MM.1S (cell line): Measurements from ENCODE around the gene ZNF791.

Experiments
- DNase-seq: peaks from one replicate; pipeline ENCODE4 v3.0.0-alpha.2; 2015
- H2AFZ ChIP-seq: fragments of 300-600 bp; sonication (generic); 2 replicates; pipeline ENCODE4 v1.6.0; 2016; ENCODE audit warnings: antibody characterized with exemption, low read length
- H3F3A ChIP-seq: fragments of 300-600 bp; sonication (generic); 2 replicates; pipeline ENCODE4 v1.6.1; 2016; ENCODE audit warnings: mild to moderate bottlenecking, antibody characterized with exemption, low read length, moderate library complexity, mixed read lengths; ENCODE audit not compliant: insufficient read depth
- H3K27ac ChIP-seq: fragments of 300-600 bp; sonication (generic); 2 replicates; pipeline ENCODE4 v1.5.1; 2016; ENCODE audit warnings: mild to moderate bottlenecking, low read length
- H3K27me3 ChIP-seq: fragments of 300-600 bp; sonication (generic); replicated peaks from 2 replicates; pipeline ENCODE4 v1.6.0; 2016; ENCODE audit warnings: low read length; ENCODE audit not compliant: insufficient read depth
- H3K36me3 ChIP-seq: fragments of 300-600 bp; sonication (generic); replicated peaks from 2 replicates; pipeline ENCODE4 v1.6.1; 2016; ENCODE audit warnings: mild to moderate bottlenecking, low read length, mixed read lengths; ENCODE audit not compliant: insufficient read depth
- H3K4me1 ChIP-seq: fragments of 300-600 bp; sonication (generic); 2 replicates; pipeline ENCODE4 v1.6.1; 2016; ENCODE audit warnings: low read length, mixed read lengths
- H3K4me2 ChIP-seq: fragments of 300-600 bp; sonication (generic); 2 replicates; pipeline ENCODE4 v1.6.0; 2016; ENCODE audit warnings: low read depth, low read length
- H3K4me3 ChIP-seq: fragments of 300-600 bp; sonication (generic); 2 replicates; pipeline ENCODE4 v1.5.1; 2016; ENCODE audit warnings: low read length, mixed read lengths
- H3K79me2 ChIP-seq: fragments of 300-600 bp; sonication (generic); 2 replicates; pipeline ENCODE4 v1.6.1; 2016; ENCODE audit warnings: mixed run types, low read length, mixed read lengths
- H3K9ac ChIP-seq: fragments of 300-600 bp; sonication (generic); 2 replicates; pipeline ENCODE4 v1.6.1; 2016; ENCODE audit warnings: low read length, mixed read lengths
- H3K9me2 ChIP-seq: fragments of 300-600 bp; sonication (generic); replicated peaks from 2 replicates; pipeline ENCODE4 v1.6.1; 2016; ENCODE audit warnings: mild to moderate bottlenecking, low read length, mixed read lengths; ENCODE audit not compliant: insufficient read depth
- H3K9me3 ChIP-seq: fragments of 300-600 bp; sonication (generic); replicated peaks from 2 replicates; pipeline ENCODE4 v1.6.1; 2016; ENCODE audit warnings: mild to moderate bottlenecking, low read length, mixed read lengths; ENCODE audit not compliant: insufficient read depth
- H4K20me1 ChIP-seq: fragments of 300-600 bp; sonication (generic); 2 replicates; pipeline ENCODE4 v1.6.1; 2016; ENCODE audit warnings: mild to moderate bottlenecking, low read length, moderate library complexity, mixed read lengths; ENCODE audit not compliant: insufficient read depth
- EZH2 ChIP-seq: fragments of 300-600 bp; sonication (generic); optimal IDR thresholded peaks from 2 replicates; pipeline ENCODE3; 2017; ENCODE audit warnings: low read depth, mild to moderate bottlenecking, antibody characterized with exemption, low read length, mixed read lengths
- EZH2phosphoT487 ChIP-seq: fragments of 300-600 bp; sonication (generic); IDR thresholded peaks from 2 replicates; pipeline ENCODE4 v1.6.1; 2018; ENCODE audit warnings: antibody characterized with exemption, low read length
- TF ChIP-seq, protein P1 (sequence below): fragments of 300-600 bp; sonication (generic); IDR thresholded peaks from 2 replicates; pipeline ENCODE4 v1.5.1; 2016; ENCODE audit warnings: antibody characterized with exemption, low read length, mixed read lengths

ZNF791 gene

DNA sequence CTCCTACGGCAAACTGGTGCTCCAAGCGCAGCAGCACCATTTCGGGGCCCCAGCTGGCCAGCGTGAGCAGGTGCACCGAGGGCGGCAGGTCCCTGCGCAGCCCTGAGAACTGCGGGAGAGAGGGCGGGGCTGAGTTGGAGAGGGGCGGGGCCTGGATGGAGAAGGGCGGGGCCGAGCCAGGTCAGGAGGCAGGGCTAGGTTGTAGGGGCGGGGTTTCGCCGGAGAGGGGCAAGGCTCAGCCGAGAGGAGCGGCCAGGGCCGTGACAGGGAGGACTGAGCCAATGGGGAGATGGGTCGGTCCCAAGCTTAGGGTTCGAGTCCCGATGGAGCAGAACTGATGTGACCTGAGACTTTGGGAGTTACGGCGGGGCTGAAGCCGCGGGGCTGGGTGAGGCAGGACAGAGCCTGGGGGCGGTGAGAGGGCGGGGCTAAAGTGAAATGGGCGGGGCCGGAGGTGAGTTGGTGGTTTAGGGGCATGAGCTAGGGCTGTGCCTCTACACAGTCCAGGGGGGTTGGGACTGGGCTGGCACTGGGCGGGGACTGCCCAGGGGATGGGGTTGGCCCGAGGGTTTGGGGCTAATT lies 36.9 kb downstream of the ZNF791 start:
- H3K4me3 ChIP-seq: no peak overlapping the region
- TF ChIP-seq, protein P1, sequence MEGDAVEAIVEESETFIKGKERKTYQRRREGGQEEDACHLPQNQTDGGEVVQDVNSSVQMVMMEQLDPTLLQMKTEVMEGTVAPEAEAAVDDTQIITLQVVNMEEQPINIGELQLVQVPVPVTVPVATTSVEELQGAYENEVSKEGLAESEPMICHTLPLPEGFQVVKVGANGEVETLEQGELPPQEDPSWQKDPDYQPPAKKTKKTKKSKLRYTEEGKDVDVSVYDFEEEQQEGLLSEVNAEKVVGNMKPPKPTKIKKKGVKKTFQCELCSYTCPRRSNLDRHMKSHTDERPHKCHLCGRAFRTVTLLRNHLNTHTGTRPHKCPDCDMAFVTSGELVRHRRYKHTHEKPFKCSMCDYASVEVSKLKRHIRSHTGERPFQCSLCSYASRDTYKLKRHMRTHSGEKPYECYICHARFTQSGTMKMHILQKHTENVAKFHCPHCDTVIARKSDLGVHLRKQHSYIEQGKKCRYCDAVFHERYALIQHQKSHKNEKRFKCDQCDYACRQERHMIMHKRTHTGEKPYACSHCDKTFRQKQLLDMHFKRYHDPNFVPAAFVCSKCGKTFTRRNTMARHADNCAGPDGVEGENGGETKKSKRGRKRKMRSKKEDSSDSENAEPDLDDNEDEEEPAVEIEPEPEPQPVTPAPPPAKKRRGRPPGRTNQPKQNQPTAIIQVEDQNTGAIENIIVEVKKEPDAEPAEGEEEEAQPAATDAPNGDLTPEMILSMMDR: no peak
- TF ChIP-seq EZH2phosphoT487: no peak
- TF ChIP-seq EZH2: no peak
- H3K27ac ChIP-seq: no peak overlapping the region
- H3K79me2 ChIP-seq: no peaks in the 10 kb centered on the region
- no peaks in the 10 kb centered on the region for H4K20me1 ChIP-seq
- H3K4me2 ChIP-seq: no peak overlapping the region
- no peaks in the 10 kb centered on the region for H3K9me2 ChIP-seq
- no peak overlapping the region for H2AFZ ChIP-seq
- DNase-seq: no peak
- H3K4me1 ChIP-seq: no peaks in the 10 kb centered on the region
- H3K27me3 ChIP-seq: no peaks in the 10 kb centered on the region
- H3K9me3 ChIP-seq: no peaks in the 10 kb centered on the region
- no peaks in the 10 kb centered on the region for H3K36me3 ChIP-seq
- H3F3A ChIP-seq: no peaks in the 10 kb centered on the region
- no peak overlapping the region for H3K9ac ChIP-seq

DNA sequence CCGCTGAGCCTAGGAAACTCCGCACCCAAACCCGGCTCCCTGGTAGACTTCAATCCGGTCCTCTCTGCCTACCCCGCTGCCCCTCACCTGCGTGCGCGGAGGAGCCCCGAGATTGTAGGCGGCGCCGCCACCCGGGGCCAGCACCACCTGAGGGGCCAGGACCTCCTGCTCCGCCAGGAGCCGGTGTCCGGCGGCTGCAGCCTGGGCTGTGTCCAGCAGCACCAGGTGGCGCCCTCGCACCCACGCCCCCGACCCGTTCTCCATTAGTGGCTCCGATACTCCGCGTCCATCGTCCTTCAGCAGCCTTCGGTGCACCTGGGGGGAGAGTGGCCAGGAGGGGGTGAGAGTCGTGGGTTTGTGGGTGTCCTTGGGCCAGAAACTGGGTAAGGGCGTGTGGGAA lies 37.4 kb downstream of the ZNF791 start:
- H3K9ac ChIP-seq: no peak overlapping the region
- no peaks in the 10 kb centered on the region for H3K36me3 ChIP-seq
- no peaks in the 10 kb centered on the region for H3K9me2 ChIP-seq
- H3K4me1 ChIP-seq: no peaks in the 10 kb centered on the region
- H3K4me2 ChIP-seq: no peak overlapping the region
- no peak overlapping the region for H2AFZ ChIP-seq
- no peaks in the 10 kb centered on the region for H3K79me2 ChIP-seq
- H3K27me3 ChIP-seq: no peaks in the 10 kb centered on the region
- TF ChIP-seq, protein P1: no peak
- TF ChIP-seq EZH2phosphoT487: no peak
- TF ChIP-seq EZH2: no peak
- no peak overlapping the region for H3K27ac ChIP-seq
- no peaks in the 10 kb centered on the region for H3F3A ChIP-seq
- H3K9me3 ChIP-seq: no peaks in the 10 kb centered on the region
- H3K4me3 ChIP-seq: no peak overlapping the region
- H4K20me1 ChIP-seq: no peaks in the 10 kb centered on the region
- DNase-seq: no peak

DNA sequence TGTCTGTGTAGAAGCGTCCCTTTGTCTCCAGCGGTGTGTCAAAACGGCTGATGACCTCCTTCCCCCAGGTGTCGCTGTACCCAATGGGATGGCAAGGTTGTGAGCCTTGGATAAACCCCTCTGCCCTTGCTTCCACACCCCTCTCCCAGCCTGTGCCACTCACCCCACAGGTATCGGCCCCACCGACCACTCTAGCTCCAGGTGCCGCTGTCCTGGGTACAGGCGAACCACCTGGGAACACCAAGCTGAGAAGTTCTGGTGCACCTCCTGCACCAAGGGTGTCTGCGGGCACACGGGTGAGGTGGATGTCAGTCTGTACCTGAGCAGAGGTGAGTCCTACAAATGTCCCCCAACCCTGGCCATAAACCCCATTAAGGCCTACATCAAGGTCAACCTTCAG lies 39.2 kb downstream of the ZNF791 start:
- Histone ChIP-seq H3K9ac (no peak overlapping the region), H3K27me3 (no peaks in the 10 kb centered on the region), H3K4me3 (no peak overlapping the region), H3K9me3 (no peaks in the 10 kb centered on the region), H3K27ac (no peak overlapping the region), H3K9me2 (no peaks in the 10 kb centered on the region), H3K36me3 (no peaks in the 10 kb centered on the region), H3K4me1 (no peaks in the 10 kb centered on the region), H2AFZ (no peak overlapping the region), H3K4me2 (no peak overlapping the region), H3F3A (no peaks in the 10 kb centered on the region), H4K20me1 (no peaks in the 10 kb centered on the region), H3K79me2 (no peaks in the 10 kb centered on the region)
- DNase-seq: no peak
- TF ChIP-seq, protein P1: no peak
- TF ChIP-seq EZH2phosphoT487: no peak
- no peak for TF ChIP-seq EZH2
